Globus pallidus (tissue), 1 donor: ENCODE measurements around the gene TMEM61.
"Not testable (repeated sequence)": the region's sequence is repeated elsewhere in the genome, so short reads cannot be mapped to it uniquely, and the experiment has no call there.

ENCODE experiments used
- DNase-seq: peaks from one replicate; pipeline ENCODE4 v3.0.0-alpha.2; 2015; ENCODE audit warnings: low spot score

The TMEM61 gene

DNA sequence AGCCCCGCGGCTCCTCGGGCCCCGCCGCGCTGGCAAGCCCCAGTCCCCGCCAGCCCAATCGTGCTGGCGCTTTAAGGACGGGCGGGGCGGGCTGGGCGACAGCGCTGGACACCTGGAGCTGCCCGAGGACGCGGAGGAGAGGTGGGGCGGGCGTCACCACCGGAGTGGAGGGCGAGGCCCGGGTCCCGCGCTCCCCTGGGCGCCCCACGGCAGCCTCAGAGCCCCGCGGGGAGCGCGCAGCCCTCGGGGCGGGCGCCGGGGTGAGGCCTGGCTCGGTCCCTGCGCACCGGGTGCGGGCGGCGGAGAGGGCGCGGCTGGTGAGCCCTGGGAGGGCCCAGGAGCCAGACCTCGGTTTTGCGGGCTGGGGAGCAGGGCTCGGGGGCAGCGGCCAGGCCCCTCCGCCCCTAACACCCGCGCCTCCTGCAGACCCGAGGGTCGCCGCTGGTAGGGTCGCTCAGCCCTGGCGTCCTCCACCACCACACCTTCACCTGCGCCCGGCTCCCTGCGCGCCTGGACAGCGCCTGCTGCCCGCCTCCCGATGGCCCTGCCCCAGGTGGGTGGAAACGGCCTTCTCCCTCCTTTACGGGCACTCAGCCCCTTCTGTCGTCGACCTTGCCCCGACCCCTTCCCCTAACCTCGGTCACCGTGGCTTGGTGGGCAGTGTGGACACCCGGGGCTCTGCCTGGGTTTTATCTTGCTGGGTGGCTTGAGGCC, at the start of gene TMEM61:
TSS of gene TMEM61 (plus strand) at position 101 of the 714 bp plus-strand sequence. CDS start at position 539, 438 bp downstream.
- DNase-seq, result no peak

GRCh38 chr1:54931275-54931840, 49.1 kb upstream of the TMEM61 start:
- DNase-seq, result no peak

GRCh38 chr1:54934081-54934480, 46.3 kb upstream of the TMEM61 start:
- not testable (repeated sequence) for DNase-seq

- no peak for DNase-seq
Observed at GRCh38 chr1:54934869-54935268, 45.6 kb upstream of the TMEM61 start.

- no peak for DNase-seq
Observed at GRCh38 chr1:54936791-54937190, 43.6 kb upstream of the TMEM61 start.

DNA sequence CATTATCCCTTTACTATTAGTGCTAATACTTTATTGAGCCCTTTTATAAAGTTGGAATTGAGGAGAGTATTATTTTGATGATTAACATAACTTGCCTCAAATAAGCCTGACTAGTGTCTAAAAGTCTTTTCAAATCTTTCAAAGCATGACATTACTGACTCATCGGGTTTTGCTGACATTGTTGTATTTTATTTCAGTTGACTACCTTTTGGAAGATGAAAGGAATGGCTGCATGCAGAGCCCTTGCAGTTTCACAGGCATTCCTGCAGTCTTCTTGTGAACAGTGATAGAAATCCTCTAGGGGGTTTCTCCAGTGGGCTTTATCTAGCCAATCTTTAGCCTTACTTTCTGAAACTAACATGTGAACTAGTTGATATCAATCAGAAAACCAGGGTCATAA, 43.0 kb upstream of the TMEM61 start:
- DNase-seq, result no peak

GRCh38 chr1:54938955-54939354, 41.5 kb upstream of the TMEM61 start:
- not testable (repeated sequence) for DNase-seq

GRCh38 chr1:54940042-54940441, 40.4 kb upstream of the TMEM61 start:
- DNase-seq, result no peak

GRCh38 chr1:54942976-54943375, 37.5 kb upstream of the TMEM61 start:
- DNase-seq, result no peak

DNA sequence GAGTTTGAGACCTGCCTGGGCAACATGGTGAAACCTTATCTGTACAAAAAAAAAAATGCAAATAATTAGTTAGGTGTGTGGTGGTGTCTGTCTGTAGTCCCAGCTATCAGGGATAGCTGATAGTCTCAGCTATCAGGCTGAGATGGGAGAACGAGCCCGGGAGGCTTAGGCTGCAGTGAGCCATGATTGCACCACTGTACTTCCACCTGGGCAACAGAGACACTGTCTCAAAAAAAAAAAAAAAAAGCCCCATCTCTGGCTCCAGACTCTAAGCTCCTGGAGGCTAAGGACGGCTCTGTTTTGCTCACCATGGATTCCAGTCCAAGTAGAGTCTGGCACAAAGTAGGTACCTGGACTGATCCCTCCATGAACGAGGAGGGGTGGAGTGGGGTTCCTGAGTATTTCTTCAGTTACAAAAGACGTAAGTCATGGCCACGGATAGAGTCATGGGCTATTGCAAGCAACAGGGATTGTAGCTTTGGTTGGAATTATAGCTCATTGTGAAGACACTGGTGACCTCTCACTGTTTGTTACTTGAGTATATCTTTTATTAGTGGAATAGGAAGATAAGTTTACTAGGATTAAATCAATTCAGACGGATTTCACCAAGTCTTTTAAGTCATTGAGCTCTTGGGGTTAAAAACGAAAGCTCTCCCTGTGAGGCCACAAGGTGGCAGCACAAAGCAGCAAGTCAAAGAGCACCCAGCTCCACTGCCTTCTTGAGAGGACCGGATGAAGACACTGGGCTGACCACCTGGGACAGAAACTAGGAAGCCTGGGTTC, 35.6 kb upstream of the TMEM61 start:
- DNase-seq, result peak; percentile 79

- no peak for DNase-seq
Observed at GRCh38 chr1:54945393-54945936, 35.0 kb upstream of the TMEM61 start.

- no peak for DNase-seq
Observed at GRCh38 chr1:54947540-54947939, 32.9 kb upstream of the TMEM61 start.

DNA sequence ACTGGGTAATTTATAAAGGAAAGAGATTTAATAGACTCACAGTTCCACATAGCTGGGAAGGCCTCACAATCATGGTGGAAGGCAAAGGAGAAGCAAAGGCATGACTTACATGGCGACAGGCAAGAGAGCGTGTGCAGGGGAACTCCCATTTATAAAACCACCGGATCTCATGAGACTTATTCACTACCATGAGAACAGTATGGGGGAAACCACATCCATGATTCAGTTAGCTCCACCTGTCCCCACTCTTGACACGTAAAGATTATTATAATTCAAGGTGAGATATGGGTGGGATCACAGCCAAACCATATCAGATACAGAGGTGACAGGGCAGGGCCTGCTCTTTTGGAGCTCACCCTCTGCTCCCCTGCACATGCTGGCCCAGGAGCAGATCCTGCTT, 31.4 kb upstream of the TMEM61 start:
- DNase-seq, result no peak

GRCh38 chr1:54950006-54950368, 30.4 kb upstream of the TMEM61 start:
- no peak for DNase-seq

DNA sequence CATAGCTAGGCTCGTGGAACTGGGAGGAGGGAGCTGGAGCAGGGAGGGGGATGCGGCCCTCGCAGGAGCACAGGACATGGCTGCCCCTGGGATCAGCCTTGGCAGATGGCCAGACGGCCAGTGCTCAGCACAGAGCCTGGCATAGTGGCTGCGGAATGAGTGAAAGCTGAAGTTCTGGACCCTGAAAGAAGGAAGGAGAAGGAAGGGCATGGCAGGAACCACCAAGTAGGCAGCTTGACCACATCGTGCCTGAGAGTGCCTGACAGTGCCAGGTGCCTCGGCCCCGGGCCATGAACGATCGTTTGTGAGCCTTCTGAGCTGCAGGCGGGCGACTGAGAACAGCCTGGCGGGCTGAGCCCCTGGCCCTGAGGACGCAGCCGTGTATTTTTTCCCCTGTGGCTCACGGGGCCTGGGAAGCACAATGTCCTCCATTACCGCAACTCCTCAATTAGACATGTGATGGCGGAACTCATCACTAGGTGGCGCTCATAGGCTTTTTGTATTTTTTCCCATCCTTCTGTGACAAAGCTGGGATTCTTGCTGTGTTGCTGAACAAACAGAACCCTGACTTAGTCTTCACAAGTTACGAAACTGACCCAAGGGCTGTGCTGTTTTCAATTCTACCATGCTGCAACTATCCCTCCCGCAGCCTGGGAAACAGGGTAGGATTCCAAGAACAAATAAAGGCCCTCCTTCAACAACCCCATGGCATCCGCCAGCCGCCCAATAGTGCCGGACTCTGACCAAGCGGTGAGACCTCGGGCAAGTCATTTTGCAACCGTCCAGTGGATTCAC, 29.9 kb upstream of the TMEM61 start:
- peak; percentile 84 for DNase-seq

GRCh38 chr1:54951810-54952226, 28.6 kb upstream of the TMEM61 start:
- no peak for DNase-seq

DNA sequence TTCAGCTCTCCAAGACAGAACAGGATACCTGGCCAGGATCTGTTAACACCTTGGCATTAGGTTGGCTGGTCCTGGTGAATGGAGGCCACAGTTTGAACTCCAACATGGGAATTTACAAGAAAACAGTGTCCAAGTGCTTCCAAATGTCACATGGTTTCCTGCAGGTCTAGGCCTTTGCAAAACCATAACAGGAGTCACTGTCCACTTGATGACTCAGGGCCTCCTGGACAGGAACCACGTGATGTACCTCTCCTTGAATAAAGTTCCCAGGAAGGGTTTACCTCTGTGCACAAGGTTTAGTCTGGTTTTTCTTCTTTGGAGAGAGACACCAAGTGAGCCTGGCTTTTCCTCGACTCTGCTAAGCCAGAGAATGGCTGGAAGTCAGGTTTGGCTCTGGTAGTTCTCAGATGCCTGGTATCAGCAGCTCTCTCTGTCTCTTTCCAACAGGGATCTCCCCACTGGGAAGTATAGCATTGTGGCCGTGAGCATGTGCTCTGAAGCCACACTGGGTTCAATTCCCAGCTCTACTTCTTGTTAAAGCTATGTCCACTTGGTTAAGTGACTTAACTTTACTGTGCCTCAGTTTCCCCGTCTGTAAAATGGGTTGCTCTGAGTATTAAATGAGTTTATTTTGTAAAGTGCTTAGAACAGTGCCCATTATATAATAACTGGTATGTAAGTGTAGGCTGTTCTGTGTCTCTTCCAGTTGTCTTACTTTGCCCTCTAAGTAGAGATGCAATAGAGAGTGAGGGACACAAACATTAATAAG, 27.3 kb upstream of the TMEM61 start:
- no peak for DNase-seq

DNA sequence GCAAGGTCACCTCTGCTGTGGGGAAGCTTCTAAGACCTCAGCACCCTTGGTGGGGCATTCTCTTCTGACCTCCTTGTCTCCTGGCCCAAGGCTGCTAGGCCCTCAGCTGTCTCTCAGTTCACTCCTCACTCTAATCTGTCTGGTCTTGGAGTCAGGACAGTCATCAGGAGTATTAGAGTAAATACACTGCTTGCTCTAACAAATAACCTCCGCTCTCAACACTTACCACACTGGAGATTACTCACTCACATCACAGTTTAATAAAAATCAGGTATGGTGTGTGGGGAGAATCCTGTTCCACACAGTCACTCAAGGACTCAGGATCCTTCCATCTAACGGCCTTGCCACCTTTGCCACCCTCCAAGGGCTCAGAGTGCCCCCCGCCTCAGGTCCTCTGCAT, 26.6 kb upstream of the TMEM61 start:
- DNase-seq, result no peak

DNA sequence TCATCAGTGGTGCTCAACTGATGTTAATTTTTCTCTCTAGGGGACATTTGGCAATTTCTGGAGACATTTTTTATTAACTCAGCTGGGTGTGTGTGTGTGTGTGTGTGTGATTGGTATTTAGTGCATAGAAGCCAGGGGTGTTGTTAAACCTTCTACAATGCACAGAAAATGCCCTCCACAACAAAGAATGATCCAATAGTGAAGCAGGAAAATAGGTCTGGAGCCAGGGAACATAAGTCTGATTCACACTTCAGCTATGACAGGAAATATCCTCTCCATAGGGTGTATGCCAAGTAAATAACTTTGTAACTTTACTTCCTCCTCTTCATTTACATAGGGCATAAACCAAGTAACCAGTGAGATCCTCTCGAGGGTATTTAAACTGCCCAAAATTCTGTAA, 25.1 kb upstream of the TMEM61 start:
- DNase-seq, result no peak

DNA sequence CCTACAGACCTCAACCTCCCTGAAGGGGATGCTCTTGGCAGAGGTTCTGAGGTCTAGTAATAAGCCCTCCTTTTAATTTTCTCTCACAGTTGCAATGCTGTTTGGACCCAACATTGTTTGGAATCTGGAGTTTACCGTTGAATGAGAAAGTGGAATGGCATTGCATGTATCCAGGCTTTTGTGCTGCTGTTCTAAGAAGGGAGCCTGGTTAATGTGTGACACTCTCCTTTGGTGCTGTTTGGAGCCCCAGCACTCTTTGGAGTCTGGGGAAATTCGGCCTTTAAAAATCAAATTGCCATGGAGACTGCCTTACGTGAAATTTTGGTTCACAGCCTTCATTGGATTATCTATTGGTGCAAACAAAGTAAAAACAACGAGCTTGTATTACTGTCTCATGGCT, 23.7 kb upstream of the TMEM61 start:
- DNase-seq, result no peak

DNA sequence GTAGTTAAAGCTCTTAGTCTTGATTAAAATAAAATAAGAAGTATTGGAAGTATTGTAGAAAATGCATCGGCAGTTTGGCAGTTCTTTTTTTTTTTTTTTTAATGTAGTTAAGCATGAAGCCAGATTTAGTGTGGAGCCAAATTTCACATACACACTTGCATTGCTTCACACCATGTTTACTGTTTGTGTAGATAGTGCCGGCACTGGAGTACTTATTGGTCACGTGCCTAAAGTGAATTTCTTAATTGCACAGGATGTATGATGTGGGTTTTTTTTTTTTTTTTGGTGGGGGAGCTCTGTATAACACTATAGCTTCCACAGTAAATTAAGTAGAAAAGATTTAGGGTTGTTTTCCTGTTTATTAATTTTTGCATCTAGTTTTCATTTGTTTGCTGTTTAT, 21.2 kb upstream of the TMEM61 start:
- no peak for DNase-seq
